Activated CD8-positive, alpha-beta T cell treated with anti-CD3 and anti-CD28 coated beads for 36 hours (primary cell): Measurements from ENCODE around the gene SPTLC1. TPM values are rescaled to one million over a fixed set of nuclear protein-coding genes. Genes with fewer than 3 reads are reported as not detected.
"Not testable (repeated sequence)": the region's sequence is repeated elsewhere in the genome, so short reads cannot be mapped to it uniquely, and the experiment has no call there.

Experiments used
- ATAC-seq: fragments of 200-7000 bp; cut with Tn5 transposase; one replicate; pipeline ENCODE4 v1.10.0; 2021; ENCODE audit warnings: mild to moderate bottlenecking, moderate library complexity
- CTCF ChIA-PET: fragments of 350-600 bp; sonication (Branson Sonifier 250); formaldehyde crosslinking; loops from one replicate; lab custom pipeline; 2021; ENCODE audit warnings: antibody characterized with exemption; lab: Charles Lee
- POLR2A ChIA-PET: fragments of 350-600 bp; sonication (Branson Sonifier 250); formaldehyde crosslinking; loops from one replicate; lab custom pipeline; 2021; ENCODE audit warnings: antibody characterized with exemption; lab: Charles Lee
- DNase-seq: peaks from one replicate; pipeline ENCODE4 v3.0.0-alpha.2; 2020
- H3K27ac Mint-ChIP-seq: one replicate; pipeline ENCODE4 v1.8.0; 2021; ENCODE audit warnings: mild to moderate bottlenecking, mixed read lengths
- H3K27me3 Mint-ChIP-seq: one replicate; pipeline ENCODE4 v1.8.0; 2021; ENCODE audit warnings: mixed read lengths
- H3K36me3 Mint-ChIP-seq: one replicate; pipeline ENCODE4 v1.8.0; 2021; ENCODE audit warnings: low read depth, mixed read lengths
- H3K4me1 Mint-ChIP-seq: one replicate; pipeline ENCODE4 v1.8.0; 2021; ENCODE audit warnings: low read depth, mixed read lengths
- H3K4me3 Mint-ChIP-seq: one replicate; pipeline ENCODE4 v1.8.0; 2021; ENCODE audit warnings: mild to moderate bottlenecking, moderate library complexity, mixed read lengths
- H3K9me3 Mint-ChIP-seq: one replicate; pipeline ENCODE4 v1.8.0; 2021; ENCODE audit warnings: mixed read lengths
- CTCF ChIP-seq: fragments of 200-600 bp; IDR thresholded peaks from one replicate; pipeline ENCODE4 v1.8.0; 2022; ENCODE audit warnings: antibody characterized with exemption, mild to moderate bottlenecking
- intact Hi-C: fragments of 100-400 bp; cut with micrococcal nuclease; formaldehyde crosslinking; loops from one replicate; pipeline ENCODE4 v1.10.0; 2022
- total RNA-seq, 2 experiments: library from RNA; stranded (reverse); gene quantifications; one replicate each; pipeline ENCODE4 v1.2.3, GENCODE V29; 2021

SPTLC1 gene
- total RNA-seq, 2 experiments from 2014 or later: 39.6 to 39.8 TPM

- no peak for TF ChIP-seq CTCF
- ATAC-seq (no peak), DNase-seq (no peak)
- H3K36me3 Mint-ChIP-seq: no peaks in the 10 kb centered on the region
- H3K27ac Mint-ChIP-seq: no peak overlapping the region
- CTCF ChIA-PET: interaction anchor here (2.8 kb wide), 1 partner anchor 18 kb away, joined by 6 read pairs; no protein-coding TSS in a partner anchor
- peaks cover 15% of the 10 kb centered on the region for H3K27me3 Mint-ChIP-seq
- H3K4me1 Mint-ChIP-seq: no peaks in the 10 kb centered on the region
- POLR2A ChIA-PET: no interaction called here
- no peak overlapping the region for H3K4me3 Mint-ChIP-seq
- intact Hi-C loops: no loop called here
- H3K9me3 Mint-ChIP-seq: no peaks in the 10 kb centered on the region
Observed at GRCh38 chr9:92159058-92159457, 43.8 kb upstream of the SPTLC1 start.

- DNase-seq (no peak), ATAC-seq (no peak)
- peaks cover 15% of the 10 kb centered on the region for H3K27me3 Mint-ChIP-seq
- no peak overlapping the region for H3K27ac Mint-ChIP-seq
- H3K9me3 Mint-ChIP-seq: no peaks in the 10 kb centered on the region
- TF ChIP-seq CTCF: no peak
- no peak overlapping the region for H3K4me3 Mint-ChIP-seq
- H3K36me3 Mint-ChIP-seq: no peaks in the 10 kb centered on the region
- intact Hi-C loops: no loop called here
- no peaks in the 10 kb centered on the region for H3K4me1 Mint-ChIP-seq
- ChIA-PET POLR2A (no interaction called here), CTCF (no interaction called here)
Observed at GRCh38 chr9:92158097-92158601, 42.9 kb upstream of the SPTLC1 start.

- ATAC-seq, DNase-seq, H3K36me3 Mint-ChIP-seq, intact Hi-C loops, H3K4me3 Mint-ChIP-seq, H3K27ac Mint-ChIP-seq, POLR2A ChIA-PET, H3K4me1 Mint-ChIP-seq, H3K9me3 Mint-ChIP-seq: not testable (repeated sequence)
- peaks cover 13% of the 10 kb centered on the region for H3K27me3 Mint-ChIP-seq
- CTCF ChIA-PET: interaction anchor here (1.2 to 2.7 kb wide), 2 partner anchors 13 to 15 kb away, joined by 3 to 9 read pairs; no protein-coding TSS in a partner anchor
Observed at GRCh38 chr9:92155736-92156135, 40.5 kb upstream of the SPTLC1 start.

- POLR2A ChIA-PET: no interaction called here
- Mint-ChIP-seq H3K4me1 (no peaks in the 10 kb centered on the region), H3K27ac (no peak overlapping the region), H3K9me3 (no peaks in the 10 kb centered on the region), H3K36me3 (no peaks in the 10 kb centered on the region), H3K27me3 (peaks cover 13% of the 10 kb centered on the region), H3K4me3 (no peak overlapping the region)
- ATAC-seq (no peak), DNase-seq (no peak)
- CTCF ChIA-PET: interaction anchor here (1.2 to 2.7 kb wide), 2 partner anchors 13 to 14 kb away, joined by 3 to 9 read pairs; no protein-coding TSS in a partner anchor
- intact Hi-C loops: no loop called here
- no peak for TF ChIP-seq CTCF
Observed at GRCh38 chr9:92155221-92155620, 40.0 kb upstream of the SPTLC1 start.

- H3K9me3 Mint-ChIP-seq, intact Hi-C loops, H3K36me3 Mint-ChIP-seq, ATAC-seq, H3K27ac Mint-ChIP-seq, DNase-seq, H3K4me3 Mint-ChIP-seq, H3K4me1 Mint-ChIP-seq, POLR2A ChIA-PET: not testable (repeated sequence)
- CTCF ChIA-PET: interaction anchor here (2.7 kb wide), 1 partner anchor 13 kb away, joined by 9 read pairs; no protein-coding TSS in a partner anchor
- peaks cover 18% of the 10 kb centered on the region for H3K27me3 Mint-ChIP-seq
Observed at GRCh38 chr9:92153466-92154415, 38.5 kb upstream of the SPTLC1 start.
